Measurements from ENCODE around the gene PPP2R5C.

DNA sequence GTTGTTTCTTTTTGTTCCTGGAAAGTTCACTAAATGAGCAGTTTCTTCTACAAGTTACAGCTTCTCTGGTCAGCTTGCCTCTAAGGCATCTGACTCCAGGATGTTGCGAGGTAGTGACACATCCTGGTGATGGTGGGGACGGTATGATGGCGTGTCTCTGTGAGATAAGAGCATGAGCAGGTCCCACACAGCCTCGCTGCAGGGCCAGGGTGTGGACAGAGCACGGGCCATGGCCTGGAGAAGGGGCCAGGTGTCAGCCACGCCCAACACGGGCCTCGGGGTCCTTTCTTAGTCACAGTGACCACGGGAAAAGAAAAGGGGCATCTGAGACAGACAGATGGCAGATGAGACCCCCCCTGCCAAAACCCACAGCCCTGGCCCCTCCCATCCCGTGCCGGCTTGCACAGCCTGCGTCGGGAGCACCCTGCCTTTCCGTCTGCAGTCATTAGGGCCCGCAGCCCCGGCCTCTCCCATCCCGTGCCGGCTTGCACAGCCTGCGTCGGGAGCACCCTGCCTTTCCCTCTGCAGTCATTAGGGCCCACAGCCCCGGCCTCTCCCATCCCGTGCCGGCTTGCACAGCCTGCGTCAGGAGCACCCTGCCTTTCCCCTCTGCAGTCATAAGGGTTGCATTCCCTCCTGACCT lies 123.5 kb downstream of the PPP2R5C start:
- TF ChIP-seq, protein P1, sequence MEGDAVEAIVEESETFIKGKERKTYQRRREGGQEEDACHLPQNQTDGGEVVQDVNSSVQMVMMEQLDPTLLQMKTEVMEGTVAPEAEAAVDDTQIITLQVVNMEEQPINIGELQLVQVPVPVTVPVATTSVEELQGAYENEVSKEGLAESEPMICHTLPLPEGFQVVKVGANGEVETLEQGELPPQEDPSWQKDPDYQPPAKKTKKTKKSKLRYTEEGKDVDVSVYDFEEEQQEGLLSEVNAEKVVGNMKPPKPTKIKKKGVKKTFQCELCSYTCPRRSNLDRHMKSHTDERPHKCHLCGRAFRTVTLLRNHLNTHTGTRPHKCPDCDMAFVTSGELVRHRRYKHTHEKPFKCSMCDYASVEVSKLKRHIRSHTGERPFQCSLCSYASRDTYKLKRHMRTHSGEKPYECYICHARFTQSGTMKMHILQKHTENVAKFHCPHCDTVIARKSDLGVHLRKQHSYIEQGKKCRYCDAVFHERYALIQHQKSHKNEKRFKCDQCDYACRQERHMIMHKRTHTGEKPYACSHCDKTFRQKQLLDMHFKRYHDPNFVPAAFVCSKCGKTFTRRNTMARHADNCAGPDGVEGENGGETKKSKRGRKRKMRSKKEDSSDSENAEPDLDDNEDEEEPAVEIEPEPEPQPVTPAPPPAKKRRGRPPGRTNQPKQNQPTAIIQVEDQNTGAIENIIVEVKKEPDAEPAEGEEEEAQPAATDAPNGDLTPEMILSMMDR (IDR thresholded peaks at IDR 0.05): no peak
- no peak for TF ChIP-seq POLR2AphosphoS5 (IDR thresholded peaks at IDR 0.05)
- TF ChIP-seq EP300 (IDR thresholded peaks at IDR 0.05): no peak
- TF ChIP-seq POLR2A (IDR thresholded peaks at IDR 0.05): no peak
